Measurements from ENCODE around the gene SEC62.

Gene SEC62

DNA sequence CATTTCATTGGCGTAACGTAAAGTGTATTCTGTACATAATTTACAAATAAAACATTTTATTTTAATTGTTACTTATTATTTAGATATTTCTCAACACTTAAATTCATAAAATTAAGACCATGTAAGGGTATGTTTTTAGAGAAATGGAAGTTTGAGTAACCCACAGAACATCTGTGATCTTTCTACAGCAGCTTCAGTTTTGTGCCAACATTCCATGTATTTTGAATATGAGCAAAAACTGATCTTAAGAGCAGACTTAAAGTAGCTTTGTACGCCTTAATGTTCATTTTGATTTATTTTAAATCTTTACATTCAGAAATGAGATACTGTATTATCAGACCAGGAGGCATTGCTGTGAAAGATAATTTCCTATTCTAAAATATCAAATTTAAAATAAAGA lies 27.2 kb downstream of the SEC62 start:
- TF ChIP-seq YY1 (IDR thresholded peaks at IDR 0.05; ENCODE audit: low read depth) (no peak), TEAD4 (IDR thresholded peaks at IDR 0.05) (no peak), RAD21 (IDR thresholded peaks at IDR 0.05; ENCODE audit: low read depth) (no peak)
- TF ChIP-seq, protein P1, sequence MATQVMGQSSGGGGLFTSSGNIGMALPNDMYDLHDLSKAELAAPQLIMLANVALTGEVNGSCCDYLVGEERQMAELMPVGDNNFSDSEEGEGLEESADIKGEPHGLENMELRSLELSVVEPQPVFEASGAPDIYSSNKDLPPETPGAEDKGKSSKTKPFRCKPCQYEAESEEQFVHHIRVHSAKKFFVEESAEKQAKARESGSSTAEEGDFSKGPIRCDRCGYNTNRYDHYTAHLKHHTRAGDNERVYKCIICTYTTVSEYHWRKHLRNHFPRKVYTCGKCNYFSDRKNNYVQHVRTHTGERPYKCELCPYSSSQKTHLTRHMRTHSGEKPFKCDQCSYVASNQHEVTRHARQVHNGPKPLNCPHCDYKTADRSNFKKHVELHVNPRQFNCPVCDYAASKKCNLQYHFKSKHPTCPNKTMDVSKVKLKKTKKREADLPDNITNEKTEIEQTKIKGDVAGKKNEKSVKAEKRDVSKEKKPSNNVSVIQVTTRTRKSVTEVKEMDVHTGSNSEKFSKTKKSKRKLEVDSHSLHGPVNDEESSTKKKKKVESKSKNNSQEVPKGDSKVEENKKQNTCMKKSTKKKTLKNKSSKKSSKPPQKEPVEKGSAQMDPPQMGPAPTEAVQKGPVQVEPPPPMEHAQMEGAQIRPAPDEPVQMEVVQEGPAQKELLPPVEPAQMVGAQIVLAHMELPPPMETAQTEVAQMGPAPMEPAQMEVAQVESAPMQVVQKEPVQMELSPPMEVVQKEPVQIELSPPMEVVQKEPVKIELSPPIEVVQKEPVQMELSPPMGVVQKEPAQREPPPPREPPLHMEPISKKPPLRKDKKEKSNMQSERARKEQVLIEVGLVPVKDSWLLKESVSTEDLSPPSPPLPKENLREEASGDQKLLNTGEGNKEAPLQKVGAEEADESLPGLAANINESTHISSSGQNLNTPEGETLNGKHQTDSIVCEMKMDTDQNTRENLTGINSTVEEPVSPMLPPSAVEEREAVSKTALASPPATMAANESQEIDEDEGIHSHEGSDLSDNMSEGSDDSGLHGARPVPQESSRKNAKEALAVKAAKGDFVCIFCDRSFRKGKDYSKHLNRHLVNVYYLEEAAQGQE (IDR thresholded peaks at IDR 0.05; ENCODE audit: low read depth), result no peak
- TF ChIP-seq, protein P2, sequence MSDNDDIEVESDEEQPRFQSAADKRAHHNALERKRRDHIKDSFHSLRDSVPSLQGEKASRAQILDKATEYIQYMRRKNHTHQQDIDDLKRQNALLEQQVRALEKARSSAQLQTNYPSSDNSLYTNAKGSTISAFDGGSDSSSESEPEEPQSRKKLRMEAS (IDR thresholded peaks at IDR 0.05), result no peak

DNA sequence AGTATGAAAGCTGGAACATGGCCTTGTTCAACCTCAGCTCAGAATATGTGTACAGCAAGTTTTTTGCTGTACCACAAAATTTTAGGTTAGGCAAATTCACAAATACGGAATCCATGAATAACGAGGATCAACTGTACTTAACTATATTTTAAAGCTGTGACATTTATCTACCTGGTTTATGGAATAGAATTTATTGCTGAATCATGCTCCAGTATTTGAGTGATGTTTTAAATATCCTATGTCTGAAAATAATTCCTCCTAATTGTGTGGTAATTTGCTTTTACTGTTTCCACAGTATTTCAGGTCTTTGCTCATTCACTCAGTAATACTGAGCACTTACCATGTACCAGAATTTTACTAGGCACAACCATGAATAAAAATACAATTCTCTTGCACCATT lies 29.5 kb downstream of the SEC62 start:
- TF ChIP-seq EGR1 (IDR thresholded peaks at IDR 0.05), result no peak
- no peak for TF ChIP-seq NFIC (IDR thresholded peaks at IDR 0.05)
- TF ChIP-seq YY1 (IDR thresholded peaks at IDR 0.05; ENCODE audit: low read depth), result no peak
- TF ChIP-seq RAD21 (IDR thresholded peaks at IDR 0.05; ENCODE audit: low read depth), result no peak
- TF ChIP-seq FOXM1 (IDR thresholded peaks at IDR 0.05; ENCODE audit: borderline replicate concordance, low read depth), result no peak
- TF ChIP-seq ZBTB7A (IDR thresholded peaks at IDR 0.05; ENCODE audit: low read depth), result no peak
- TF ChIP-seq TEAD4 (IDR thresholded peaks at IDR 0.05), result no peak
- TF ChIP-seq EP300 (IDR thresholded peaks at IDR 0.05; ENCODE audit: borderline replicate concordance), result no peak
- TF ChIP-seq, protein P3, sequence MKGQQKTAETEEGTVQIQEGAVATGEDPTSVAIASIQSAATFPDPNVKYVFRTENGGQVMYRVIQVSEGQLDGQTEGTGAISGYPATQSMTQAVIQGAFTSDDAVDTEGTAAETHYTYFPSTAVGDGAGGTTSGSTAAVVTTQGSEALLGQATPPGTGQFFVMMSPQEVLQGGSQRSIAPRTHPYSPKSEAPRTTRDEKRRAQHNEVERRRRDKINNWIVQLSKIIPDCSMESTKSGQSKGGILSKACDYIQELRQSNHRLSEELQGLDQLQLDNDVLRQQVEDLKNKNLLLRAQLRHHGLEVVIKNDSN (IDR thresholded peaks at IDR 0.05), result no peak
- TF ChIP-seq TCF12 (IDR thresholded peaks at IDR 0.05; ENCODE audit: low read depth), result no peak
- TF ChIP-seq CREB1 (IDR thresholded peaks at IDR 0.05; ENCODE audit: low read depth), result no peak
- no peak for TF ChIP-seq CEBPB (IDR thresholded peaks at IDR 0.05)
- TF ChIP-seq, protein P2 (IDR thresholded peaks at IDR 0.05), result no peak
- TF ChIP-seq, protein P1 (IDR thresholded peaks at IDR 0.05; ENCODE audit: low read depth), result no peak
- TF ChIP-seq TAF1 (IDR thresholded peaks at IDR 0.05; ENCODE audit: low read depth), result no peak

DNA sequence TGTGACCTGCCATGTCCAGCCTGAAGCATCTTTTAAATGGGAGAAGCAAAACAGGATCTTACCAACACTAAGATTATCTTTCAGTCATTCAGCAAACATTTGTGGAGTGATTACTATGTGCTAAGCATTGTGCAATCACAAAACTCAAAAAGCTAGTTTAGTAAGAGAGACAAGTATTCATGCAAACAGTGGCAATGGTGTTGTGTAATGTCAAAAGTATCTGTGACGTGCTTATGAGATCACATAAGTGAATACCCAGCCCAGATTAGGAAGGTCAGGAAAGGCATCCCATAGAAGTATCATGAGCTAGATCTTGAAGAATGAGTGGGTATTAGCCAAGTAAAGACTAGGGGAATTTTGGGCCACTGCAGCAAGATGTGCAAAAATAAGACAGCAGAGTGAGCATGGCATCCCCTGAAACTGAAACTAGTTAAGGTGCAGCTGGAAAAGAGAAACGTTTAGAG lies 32.1 kb downstream of the SEC62 start:
- TF ChIP-seq FOXM1 (IDR thresholded peaks at IDR 0.05; ENCODE audit: borderline replicate concordance, low read depth), result no peak
- no peak for TF ChIP-seq RAD21 (IDR thresholded peaks at IDR 0.05; ENCODE audit: low read depth)
- no peak for TF ChIP-seq NFIC (IDR thresholded peaks at IDR 0.05)
- no peak for TF ChIP-seq TCF12 (IDR thresholded peaks at IDR 0.05; ENCODE audit: low read depth)
- TF ChIP-seq EP300 (IDR thresholded peaks at IDR 0.05; ENCODE audit: borderline replicate concordance), result no peak
- TF ChIP-seq ZBTB7A (IDR thresholded peaks at IDR 0.05; ENCODE audit: low read depth), result no peak
- TF ChIP-seq CEBPB (IDR thresholded peaks at IDR 0.05), result peak; percentile 68

DNA sequence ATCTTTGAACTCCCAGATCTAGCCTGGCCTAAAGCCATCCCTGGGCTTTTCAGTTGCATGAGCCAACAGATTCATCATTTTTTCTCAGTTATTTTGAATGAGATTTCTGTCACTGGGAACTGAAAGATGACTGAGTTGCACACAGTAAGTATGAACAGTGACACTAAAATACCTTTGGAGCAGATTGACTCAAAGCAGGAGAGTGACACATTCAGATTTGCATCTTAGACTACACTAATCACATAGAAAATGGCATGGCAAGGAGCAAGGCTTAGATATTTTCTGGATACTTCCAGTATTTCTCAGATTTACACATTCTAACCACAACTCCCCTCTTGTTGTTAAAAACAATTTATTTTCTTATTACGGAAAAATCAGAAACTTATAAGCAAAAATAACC lies 32.8 kb downstream of the SEC62 start:
- no peak for TF ChIP-seq CEBPB (IDR thresholded peaks at IDR 0.05)
- TF ChIP-seq YY1 (IDR thresholded peaks at IDR 0.05; ENCODE audit: low read depth), result no peak
- no peak for TF ChIP-seq ZBTB7A (IDR thresholded peaks at IDR 0.05; ENCODE audit: low read depth)
- TF ChIP-seq TAF1 (IDR thresholded peaks at IDR 0.05; ENCODE audit: low read depth), result no peak
- TF ChIP-seq FOXM1 (IDR thresholded peaks at IDR 0.05; ENCODE audit: borderline replicate concordance, low read depth), result no peak
- TF ChIP-seq, protein P1 (IDR thresholded peaks at IDR 0.05; ENCODE audit: low read depth), result no peak

DNA sequence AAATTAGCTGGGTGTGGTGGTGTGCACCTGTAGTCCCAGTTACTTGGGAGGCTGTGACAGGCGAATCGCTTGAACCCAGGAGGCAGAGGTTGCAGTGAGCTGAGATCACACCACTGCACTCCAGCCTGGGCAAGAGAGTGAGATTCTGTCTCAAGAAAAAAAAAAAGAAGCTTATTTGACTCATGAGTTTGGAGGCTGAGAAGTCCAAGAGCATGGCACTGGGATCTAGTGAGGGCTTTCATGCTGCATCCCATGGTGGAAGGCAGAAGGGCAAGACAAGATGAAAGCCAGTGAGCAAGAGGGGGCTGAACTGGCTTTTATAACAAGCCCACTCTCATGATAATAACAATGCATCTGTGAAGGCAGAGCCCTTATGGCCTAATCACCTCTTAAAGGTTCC lies 33.4 kb downstream of the SEC62 start:
- TF ChIP-seq YY1 (IDR thresholded peaks at IDR 0.05; ENCODE audit: low read depth), result no peak
- no peak for TF ChIP-seq TAF1 (IDR thresholded peaks at IDR 0.05; ENCODE audit: low read depth)
- TF ChIP-seq CEBPB (IDR thresholded peaks at IDR 0.05), result no peak
- no peak for TF ChIP-seq TCF12 (IDR thresholded peaks at IDR 0.05; ENCODE audit: low read depth)
- TF ChIP-seq, protein P2 (IDR thresholded peaks at IDR 0.05), result no peak
- TF ChIP-seq, protein P3 (IDR thresholded peaks at IDR 0.05), result no peak
- TF ChIP-seq EP300 (IDR thresholded peaks at IDR 0.05; ENCODE audit: borderline replicate concordance), result no peak
- no peak for TF ChIP-seq FOXM1 (IDR thresholded peaks at IDR 0.05; ENCODE audit: borderline replicate concordance, low read depth)
- TF ChIP-seq NFIC (IDR thresholded peaks at IDR 0.05), result no peak
- TF ChIP-seq EGR1 (IDR thresholded peaks at IDR 0.05), result no peak

Measured in Ishikawa (cell line).